Thoracic aorta (tissue), 2 donors: ENCODE data around the gene BCAT1. TPM values are rescaled to one million over a fixed set of nuclear protein-coding genes. Genes with fewer than 3 reads are reported as not detected.

Source experiments
- ATAC-seq: fragments of 150-250 bp; one replicate; pipeline ENCODE4 v1.8.0; 2017; ENCODE audit warnings: low read depth; ENCODE audit not compliant: insufficient number of reproducible peaks, low FRiP score
- DNase-seq: peaks from one replicate; pipeline ENCODE4 v3.0.0-alpha.2; 2020; ENCODE audit warnings: low spot score
- H3K27ac ChIP-seq, 2 donors: fragments of 200-600 bp; sonication (generic); 1 replicate in 1 of 2; 2 replicates in 1 of 2; pipeline ENCODE4 v1.5.1; 2016; ENCODE audit warnings: mild to moderate bottlenecking in 2 of 2, moderate library complexity in 2 of 2
- H3K27me3 ChIP-seq: fragments of 200-600 bp; sonication (generic); replicated peaks from 2 replicates; pipeline ENCODE4 v1.6.0; 2016; ENCODE audit warnings: mild to moderate bottlenecking; ENCODE audit not compliant: insufficient read depth
- H3K36me3 ChIP-seq: fragments of 200-600 bp; sonication (generic); one replicate; pipeline ENCODE4 v1.5.1; 2016
- H3K4me1 ChIP-seq, 2 donors: fragments of 200-600 bp; sonication (generic); 1 replicate in 1 of 2; 2 replicates in 1 of 2; pipeline versions ENCODE4 v1.5.1 to v1.6.0; 2016; ENCODE audit warnings: low read depth in 2 of 2, mild to moderate bottlenecking in 1 of 2; ENCODE audit not compliant: control insufficient read depth in 1 of 2
- H3K4me3 ChIP-seq: fragments of 200-600 bp; sonication (generic); 2 replicates; pipeline ENCODE4 v1.5.1; 2016; ENCODE audit warnings: mild to moderate bottlenecking
- H3K9me3 ChIP-seq: fragments of 200-600 bp; sonication (generic); 2 replicates; pipeline ENCODE4 v1.5.1; 2016
- CTCF ChIP-seq: fragments of 200-600 bp; sonication (generic); IDR thresholded peaks from one replicate; pipeline ENCODE4 v1.5.1; 2019; ENCODE audit warnings: antibody characterized with exemption
- total RNA-seq, 2 donors: library from RNA; depleted of rRNA; stranded (reverse); fragments of >200 nt; gene quantifications; one replicate each; pipeline versions ENCODE4 v1.1.0 to v1.2.3, GENCODE V29; 2016

Gene BCAT1
- total RNA-seq, 2 donors from 2014 or later: 24.9 to 28.6 TPM

GRCh38 chr12:24856541-24856940, 92.4 kb downstream of the BCAT1 start:
- H3K9me3 ChIP-seq: no peaks in the 10 kb centered on the region
- no peak for TF ChIP-seq CTCF
- no peak overlapping the region for H3K4me3 ChIP-seq
- no peaks in the 10 kb centered on the region for H3K36me3 ChIP-seq
- no peak overlapping the region for H3K27ac ChIP-seq
- peaks cover 7 to 11% of the 10 kb centered on the region in 2 donors for H3K4me1 ChIP-seq
- DNase-seq (no peak), ATAC-seq (no peak)
- no peaks in the 10 kb centered on the region for H3K27me3 ChIP-seq

GRCh38 chr12:24854908-24855307, 94.0 kb downstream of the BCAT1 start:
- no peak for TF ChIP-seq CTCF
- Histone ChIP-seq H3K27me3 (no peaks in the 10 kb centered on the region), H3K4me1 (peaks cover 0 to 3% of the 10 kb centered on the region in 2 donors), H3K36me3 (no peaks in the 10 kb centered on the region), H3K27ac (peak overlapping the region in 1 of 2 donors; percentile 43), H3K9me3 (no peaks in the 10 kb centered on the region), H3K4me3 (no peak overlapping the region)
- no peak for DNase-seq
- ATAC-seq: no peak

- Histone ChIP-seq H3K27ac (no peak overlapping the region), H3K36me3 (no peaks in the 10 kb centered on the region), H3K9me3 (no peaks in the 10 kb centered on the region), H3K4me1 (peaks cover 0 to 3% of the 10 kb centered on the region in 2 donors), H3K27me3 (no peaks in the 10 kb centered on the region), H3K4me3 (no peak overlapping the region)
- DNase-seq (no peak), ATAC-seq (no peak)
- TF ChIP-seq CTCF: no peak
Observed at GRCh38 chr12:24854017-24854416, 94.9 kb downstream of the BCAT1 start.

GRCh38 chr12:24853588-24853987, 95.3 kb downstream of the BCAT1 start:
- Histone ChIP-seq H3K36me3 (no peaks in the 10 kb centered on the region), H3K4me1 (peaks cover 0 to 3% of the 10 kb centered on the region in 2 donors), H3K27me3 (no peaks in the 10 kb centered on the region), H3K27ac (no peak overlapping the region), H3K9me3 (no peaks in the 10 kb centered on the region), H3K4me3 (no peak overlapping the region)
- DNase-seq (no peak), ATAC-seq (no peak)
- no peak for TF ChIP-seq CTCF

GRCh38 chr12:24853094-24853493, 95.8 kb downstream of the BCAT1 start:
- no peak for TF ChIP-seq CTCF
- DNase-seq (no peak), ATAC-seq (no peak)
- no peaks in the 10 kb centered on the region for H3K36me3 ChIP-seq
- no peaks in the 10 kb centered on the region for H3K9me3 ChIP-seq
- H3K27me3 ChIP-seq: no peaks in the 10 kb centered on the region
- H3K4me3 ChIP-seq: no peak overlapping the region
- no peak overlapping the region for H3K27ac ChIP-seq
- H3K4me1 ChIP-seq: peaks cover 0 to 3% of the 10 kb centered on the region in 2 donors
